HG03064 (cell line): ENCODE measurements around the gene AARS2.

Experiments used
- ATAC-seq: cut with Tn5 transposase; IDR thresholded peaks from one replicate; pipeline ENCODE4 v1.9.1; 2021; ENCODE audit warnings: low read depth; ENCODE audit not compliant: unreplicated experiment

AARS2 gene

DNA sequence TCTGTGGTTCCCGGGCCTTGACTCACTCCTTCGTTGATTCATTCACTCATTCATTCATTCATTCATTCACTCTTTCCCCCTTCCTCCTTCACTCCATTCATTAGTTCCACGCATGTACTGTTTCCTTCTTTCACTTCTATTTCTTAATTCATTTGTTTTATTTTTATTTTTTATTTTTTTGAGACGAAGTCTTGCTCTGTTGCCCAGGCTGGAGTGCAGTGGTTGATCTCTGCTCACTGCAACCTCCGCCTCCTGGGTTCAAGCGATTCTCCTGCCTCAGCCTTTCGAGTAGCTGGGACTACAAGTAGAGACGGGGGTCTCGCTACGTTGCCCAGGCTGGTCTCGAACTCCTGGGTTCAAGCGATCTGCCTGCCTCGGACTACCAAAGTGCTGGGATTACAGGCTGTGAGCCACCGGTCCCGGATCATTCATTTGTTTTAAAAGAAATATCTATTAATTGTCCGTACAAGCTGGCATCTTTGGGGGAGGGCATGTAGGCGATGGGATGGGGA, 47.4 kb downstream of the AARS2 start:
- no peak for ATAC-seq

DNA sequence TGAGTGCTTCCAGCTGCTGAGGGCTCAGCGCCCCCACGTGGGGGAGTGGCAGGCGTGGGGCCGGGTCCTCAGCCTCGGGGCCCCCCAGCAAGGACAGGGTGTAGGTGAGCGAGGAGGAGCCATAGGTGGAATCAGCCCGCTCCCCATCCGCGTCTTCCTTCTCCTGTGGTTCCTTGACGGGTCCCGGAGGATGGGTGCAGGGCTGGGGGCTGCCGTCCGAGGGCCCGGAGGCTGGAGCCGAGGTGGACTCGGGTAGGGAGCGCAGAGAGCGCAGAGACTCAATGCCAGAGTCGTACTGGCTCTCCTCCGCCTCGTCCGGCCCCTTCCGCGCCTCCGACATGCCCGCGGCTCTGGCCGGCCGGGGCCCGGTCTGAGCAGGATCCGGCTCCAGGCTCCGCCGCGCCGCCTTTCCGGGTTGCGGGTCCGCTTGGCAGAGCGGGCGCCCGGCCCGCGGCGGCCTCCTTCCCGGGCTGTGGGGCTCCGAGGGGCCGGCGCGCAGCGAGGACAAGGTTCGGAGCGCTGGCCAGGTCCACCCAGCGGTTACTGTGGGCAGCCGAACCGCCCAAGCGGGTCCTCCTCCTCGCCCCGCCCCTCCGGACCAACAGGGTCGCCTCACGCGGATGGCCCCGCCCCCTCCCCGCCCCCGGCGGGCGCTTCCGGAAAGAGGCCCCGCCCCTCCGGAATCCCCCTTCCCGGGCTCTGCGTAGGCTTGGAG, 48.0 kb downstream of the AARS2 start, which contains the start of gene NFKBIE:
TSS of gene NFKBIE (minus strand) at position 545 of the 715 bp plus-strand sequence. CDS start at position 340, 205 bp downstream.
- ATAC-seq: peak; percentile 35

DNA sequence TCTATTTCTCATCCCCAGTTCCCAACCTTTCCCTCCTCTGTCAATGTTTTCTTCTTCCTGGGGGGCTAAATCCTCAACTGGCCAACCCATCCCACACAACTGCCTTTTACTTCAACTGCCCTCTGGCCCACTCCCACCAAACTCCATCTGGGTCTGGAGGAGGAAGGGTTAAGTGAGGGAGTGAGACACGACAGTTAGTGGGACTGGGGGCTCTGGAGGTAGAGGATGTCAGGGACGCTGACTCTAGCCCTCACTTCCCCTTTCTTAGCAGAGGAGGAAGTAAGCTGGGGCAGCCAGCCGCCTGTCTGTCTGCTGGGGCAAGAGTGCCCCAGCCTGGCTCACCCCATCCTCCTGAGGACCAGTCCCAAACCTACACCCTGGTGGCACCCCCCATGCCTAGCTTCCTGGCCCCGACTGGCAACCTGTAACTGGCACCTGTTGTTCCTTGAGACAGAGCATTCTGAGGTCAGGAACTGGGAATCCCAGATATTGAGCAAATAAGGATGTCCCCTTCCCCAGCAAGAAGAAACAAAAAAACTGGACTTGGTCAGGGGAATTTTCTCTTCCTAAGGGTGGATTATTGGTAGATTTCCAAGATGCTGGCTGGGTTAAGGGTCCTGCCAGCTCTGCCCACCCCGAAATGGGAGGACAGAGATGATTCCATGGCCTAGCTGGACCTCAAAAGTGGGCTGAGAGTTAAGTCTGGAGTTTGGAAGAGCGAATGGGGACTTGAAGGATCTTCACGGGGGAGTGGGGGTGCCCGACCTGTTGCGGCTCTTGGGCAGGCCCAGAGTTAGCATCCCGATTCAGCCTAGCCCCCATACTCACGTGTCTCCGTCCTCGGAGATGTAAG, 48.8 kb downstream of the AARS2 start:
- ATAC-seq: no peak

DNA sequence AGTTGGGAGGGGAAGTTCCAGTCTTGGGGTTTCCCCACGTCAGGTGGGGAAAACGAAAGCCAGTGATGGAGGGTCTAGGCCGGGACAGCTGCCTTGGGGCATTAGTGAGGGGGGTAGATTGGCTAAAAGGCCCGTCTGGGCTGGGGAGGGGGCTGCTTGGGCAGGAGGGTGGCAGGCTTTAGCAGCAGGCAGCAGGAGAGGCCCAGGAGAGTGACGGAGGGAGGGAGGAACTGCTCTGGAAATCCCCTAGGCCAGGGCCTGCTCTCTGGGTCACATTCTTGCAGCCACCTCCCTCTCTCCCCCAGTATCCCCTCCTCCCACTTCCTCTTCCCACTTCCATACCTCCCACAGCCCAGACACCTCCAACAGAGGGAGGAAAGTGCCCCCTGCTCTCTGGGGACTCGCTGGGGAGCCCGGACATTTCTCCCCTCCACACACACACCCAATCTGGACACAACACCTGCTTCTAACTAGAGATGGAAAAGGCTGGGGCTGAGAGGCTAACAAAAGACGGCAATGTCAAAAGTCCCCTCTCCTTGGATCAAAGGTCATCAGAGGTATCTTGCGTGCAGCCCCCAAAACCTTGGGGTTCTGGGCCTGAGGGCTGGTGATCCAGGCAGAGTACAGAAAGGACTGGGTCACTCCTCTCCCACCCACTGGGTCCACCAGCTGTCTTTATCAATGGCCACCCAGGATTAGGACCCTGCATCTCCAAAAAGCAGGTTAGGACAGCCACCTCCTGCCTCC, 49.6 kb downstream of the AARS2 start:
- ATAC-seq: no peak

DNA sequence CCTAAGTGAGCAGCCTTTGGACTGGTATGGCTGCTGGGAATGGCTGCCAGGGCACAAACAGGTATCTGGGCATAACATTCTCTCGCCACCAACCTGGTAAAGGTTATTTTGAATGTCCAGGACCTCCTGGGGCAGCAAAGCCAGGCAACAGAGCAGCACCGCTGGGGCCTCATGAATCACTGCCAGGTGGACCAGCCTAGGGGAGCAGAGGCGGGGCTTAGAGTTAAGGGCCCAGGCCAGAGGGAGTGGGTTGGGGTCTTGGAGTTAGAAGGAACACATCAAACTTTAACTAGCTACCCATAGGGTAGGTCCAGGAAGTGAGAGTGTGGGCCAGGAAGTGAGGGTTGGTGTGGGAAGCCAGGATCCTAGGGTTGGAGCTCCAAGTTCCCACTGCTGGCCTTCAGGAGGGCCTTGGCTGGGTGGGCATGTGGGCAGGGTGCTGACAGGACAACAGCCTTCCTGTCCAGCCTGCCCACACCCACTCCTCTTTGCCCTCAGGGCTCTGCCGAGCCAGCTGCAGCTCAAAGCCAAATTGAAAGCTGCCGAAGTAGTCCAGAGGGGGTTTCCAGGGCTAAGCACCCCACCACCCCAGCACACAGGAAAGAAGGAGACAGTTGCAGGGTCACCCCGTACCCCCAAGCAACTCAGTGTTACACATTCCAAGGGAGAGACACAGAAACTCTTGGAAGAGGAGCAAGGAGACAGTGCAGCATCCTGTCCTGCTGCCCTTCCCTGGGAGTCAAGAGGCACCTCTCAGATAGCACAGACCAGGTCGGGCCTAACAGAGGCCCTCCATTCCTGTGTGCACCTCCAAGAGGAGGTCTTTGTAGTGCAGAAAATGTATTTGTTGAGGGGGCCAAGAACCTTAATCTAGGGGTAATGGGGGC, 50.4 kb downstream of the AARS2 start:
- ATAC-seq: no peak

DNA sequence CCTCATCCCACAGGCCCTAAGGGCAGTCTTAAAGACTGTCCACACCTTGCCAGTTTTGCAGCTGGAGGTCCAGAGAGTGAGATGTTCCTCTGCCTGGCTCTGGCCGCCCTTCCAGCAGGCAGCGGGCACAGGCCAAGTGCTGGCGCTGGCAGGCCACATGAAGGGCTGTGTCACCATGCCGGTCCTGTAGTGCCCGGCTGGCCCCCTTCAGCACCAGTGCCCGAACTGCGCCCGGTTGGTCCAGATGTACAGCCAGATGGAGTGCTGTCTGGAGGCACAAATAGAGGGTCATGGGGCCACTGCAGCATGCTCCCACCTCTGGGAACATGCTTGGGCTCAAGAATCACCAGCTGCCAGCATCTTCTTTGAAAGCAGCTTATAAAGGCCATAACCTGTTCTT, 51.6 kb downstream of the AARS2 start:
- no peak for ATAC-seq

DNA sequence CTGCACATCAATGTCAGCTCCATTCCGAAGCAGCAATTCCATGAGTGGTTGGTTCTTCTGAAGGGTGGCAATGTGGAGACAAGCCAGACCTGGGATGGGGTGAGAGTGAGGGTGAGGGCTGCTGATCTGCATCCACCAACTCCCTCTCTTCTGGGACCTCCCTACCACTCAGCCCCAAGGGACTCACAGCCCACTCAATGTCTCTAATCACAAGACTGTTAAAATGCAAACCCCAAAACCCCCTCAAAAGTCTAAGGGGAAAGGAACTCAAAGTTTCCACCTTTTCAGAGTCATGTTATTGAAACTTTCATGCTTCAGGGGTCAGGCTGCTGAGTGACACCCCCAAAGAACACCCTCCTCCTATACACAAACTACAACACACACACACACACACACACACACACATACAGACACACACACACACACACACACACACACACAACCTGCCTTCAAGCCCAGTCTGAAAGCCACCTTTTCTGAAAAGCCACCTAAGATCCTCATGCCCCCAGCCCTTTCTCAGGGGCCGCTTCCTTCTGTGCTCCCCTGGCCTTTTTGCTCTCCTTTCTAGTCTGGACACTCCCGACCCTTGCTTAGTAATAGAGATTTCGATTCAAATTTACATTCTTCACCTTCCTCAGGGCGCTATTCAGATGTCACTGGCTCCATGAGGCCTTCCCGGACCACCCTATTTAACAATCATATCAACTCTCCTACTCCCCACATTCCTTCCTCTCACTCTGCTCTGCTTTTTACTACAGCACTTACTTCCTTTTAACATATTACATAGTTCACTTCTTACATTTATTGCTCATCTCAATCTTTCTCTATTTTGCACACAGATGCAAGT, 52.5 kb downstream of the AARS2 start:
- ATAC-seq: no peak

DNA sequence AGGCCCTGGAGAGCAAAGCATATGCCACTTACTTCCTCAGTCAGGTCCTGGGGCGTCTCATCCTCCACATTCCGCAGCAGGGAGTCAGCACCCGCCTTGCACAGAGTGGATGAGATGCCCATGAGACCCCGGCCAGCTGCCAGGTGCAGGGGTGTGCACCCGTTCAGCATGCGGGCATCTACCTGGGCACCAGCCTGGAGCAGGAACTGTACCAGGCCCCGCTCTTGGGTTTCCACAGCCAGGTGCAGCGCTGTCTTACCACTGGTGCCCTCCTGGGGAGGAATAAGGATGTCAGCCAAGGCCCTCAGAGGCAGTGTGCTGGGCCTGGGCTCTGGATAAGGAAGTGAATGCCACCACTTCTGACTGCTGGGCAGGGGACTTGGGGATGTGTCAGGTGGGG, 53.1 kb downstream of the AARS2 start:
- no peak for ATAC-seq

DNA sequence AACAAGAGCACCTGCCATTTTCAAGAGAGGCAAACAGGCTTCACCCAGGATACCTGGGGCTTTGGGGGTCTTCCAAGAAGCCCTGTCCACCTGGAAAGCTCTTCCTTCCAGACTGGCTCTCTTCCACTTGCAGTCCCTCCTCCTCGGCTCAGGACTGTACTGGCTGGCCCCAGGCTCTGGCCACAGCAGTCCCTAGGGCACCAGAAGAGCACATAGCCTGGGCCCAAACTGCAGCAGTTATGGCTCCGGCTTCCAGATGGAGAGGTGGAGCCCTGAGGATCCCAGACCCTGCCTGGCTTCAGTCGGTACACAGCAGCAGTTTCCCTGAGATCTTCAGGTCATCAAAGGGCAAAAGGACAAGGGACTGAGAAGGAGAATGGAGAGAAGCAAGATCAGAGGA, 54.2 kb downstream of the AARS2 start:
- no peak for ATAC-seq

DNA sequence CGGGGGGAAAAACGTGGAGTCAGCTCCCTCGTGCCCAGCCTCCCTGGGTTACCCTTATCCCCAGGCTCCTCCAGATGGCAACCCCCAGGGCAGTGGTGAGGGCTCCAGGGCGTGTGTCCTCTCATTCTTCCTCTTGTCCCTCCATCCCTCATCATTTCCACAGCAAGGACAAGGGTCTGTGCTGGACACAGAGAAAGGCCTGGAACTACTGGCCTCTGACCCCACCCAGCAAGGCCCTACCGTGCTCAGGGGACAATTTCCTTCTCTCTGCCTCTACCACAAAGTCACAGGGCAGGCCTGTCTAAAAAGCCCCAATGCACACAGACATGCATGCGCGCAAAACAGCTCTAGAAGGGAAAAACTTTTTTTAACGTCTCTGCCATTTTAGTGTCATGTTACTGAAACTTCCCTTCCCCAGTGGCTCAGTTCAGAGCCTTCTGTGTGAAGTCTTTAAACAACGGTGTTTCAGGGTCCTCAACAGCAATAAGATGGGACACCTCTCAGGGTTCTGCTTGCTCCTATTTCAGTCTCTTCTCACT, 54.8 kb downstream of the AARS2 start:
- ATAC-seq: no peak

DNA sequence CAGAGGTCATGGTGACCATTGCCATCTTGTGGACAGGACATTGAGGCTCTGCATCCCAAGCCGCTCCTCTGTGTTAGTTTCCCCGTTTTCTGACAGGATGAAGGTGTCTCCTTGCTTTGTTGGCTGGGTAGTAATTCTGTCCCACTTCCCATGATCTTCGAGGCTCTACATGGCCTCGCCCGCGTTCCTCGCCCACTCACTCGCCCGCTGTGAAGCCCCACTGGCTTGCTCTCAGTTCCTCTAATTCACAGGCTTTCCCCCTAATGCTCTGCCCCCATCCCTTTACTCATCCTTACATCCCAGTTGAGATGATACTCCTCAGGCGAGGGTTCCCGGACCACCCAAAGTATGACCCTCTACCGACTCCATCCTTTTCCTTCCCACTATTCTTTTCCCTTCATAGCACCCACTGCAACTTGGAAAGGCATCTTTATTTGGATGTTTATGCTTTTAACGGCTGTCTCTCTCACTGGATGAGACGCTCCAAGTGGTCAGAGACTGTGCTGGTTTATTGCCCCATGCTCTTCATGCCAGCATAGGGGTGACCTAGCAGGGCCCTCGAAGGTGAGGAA, 55.3 kb downstream of the AARS2 start:
- ATAC-seq: no peak

DNA sequence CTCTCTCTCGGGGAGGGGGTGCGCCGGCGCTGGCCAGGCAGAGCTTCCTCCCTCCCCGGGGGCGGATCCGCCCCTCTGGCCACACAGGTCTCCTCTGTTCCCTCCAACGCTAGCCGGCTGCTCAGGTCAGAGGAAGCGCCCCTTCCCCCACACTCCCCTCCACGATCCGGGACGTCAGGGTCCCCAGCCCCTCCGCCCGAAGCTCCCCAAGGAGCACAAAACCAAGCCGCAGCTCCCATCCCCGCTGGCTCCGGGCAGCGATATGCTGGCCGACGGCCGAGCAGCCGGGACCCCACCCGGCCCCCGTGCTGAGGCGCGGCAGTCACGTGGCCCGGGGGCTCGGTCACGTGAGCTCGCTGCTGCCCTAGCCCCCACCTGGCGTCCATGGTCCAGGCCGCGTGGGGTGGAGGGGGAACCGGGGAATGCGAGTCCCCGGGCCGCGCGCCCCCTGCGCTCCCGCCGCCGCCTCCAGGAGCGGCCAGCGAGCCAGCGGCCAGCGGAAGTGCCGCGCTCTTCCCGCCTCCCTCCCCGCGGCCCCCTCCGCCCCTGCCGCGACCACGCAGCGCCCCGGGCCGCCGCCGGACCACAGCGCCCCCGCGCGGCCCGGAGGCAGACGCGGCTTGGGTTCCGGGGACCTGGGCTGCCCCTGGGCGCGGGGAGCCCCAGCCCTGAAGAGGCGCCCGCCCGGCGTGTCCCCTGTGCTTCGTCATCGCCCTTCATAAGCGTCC, 56.0 kb downstream of the AARS2 start, which contains the start of gene SLC35B2:
TSS of gene SLC35B2 (minus strand) at position 504 of the 728 bp plus-strand sequence. CDS start at position 386, 118 bp downstream.
- no peak for ATAC-seq

DNA sequence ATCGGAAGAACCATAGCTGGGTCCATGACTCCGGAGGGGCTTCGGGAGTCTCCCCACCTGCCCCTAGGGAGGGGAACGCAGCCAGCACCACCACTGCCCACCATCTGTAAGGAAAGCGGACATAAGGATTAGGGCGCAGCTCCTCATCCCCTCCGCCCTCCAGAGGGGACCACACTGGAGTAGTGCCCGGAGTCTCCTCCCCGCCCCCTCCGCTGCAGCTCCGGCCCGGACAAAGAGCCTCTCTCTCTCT, 56.4 kb downstream of the AARS2 start:
- ATAC-seq: no peak

DNA sequence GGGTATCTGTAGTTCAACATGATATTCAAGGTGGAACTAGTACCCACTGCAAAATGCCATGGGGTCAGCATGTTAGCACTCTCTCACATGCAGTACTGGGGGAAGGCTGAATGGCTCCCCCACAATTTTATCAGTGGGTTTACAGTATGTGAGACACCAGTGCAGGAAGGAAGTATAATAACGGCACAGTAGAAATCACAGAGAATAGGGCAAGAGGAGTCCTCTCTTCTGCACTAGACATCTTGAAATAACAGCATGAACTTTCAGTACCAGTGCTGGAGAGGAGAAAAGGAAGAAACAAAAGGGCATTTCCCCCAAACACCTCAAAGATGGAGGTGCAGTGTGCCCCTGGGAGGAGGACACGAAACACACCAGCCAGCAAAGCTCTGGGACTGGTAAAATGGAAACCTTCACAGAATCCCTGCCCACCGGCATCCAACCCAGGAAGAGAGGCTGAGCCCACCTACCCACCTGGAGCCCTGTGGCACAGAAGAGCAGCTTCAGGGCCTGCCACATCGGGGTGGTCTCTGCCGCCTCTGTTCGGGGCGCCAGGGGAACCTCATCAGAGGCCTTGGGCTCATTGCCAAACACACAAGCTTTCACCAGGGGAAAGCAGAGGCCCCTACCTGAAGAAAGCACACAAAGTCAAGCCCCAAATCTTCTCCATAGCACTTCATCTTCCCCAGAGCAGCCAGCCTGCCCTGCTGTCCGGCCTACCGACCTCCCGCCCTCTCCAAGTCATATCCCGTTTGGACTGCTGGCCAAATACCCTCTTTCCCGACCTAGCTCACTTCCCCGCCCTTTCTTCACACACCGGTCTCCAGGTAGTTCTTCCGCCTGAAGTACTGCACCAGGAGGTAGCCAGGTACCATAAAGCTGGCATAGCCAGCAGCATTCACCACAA, 57.0 kb downstream of the AARS2 start:
- ATAC-seq: no peak

DNA sequence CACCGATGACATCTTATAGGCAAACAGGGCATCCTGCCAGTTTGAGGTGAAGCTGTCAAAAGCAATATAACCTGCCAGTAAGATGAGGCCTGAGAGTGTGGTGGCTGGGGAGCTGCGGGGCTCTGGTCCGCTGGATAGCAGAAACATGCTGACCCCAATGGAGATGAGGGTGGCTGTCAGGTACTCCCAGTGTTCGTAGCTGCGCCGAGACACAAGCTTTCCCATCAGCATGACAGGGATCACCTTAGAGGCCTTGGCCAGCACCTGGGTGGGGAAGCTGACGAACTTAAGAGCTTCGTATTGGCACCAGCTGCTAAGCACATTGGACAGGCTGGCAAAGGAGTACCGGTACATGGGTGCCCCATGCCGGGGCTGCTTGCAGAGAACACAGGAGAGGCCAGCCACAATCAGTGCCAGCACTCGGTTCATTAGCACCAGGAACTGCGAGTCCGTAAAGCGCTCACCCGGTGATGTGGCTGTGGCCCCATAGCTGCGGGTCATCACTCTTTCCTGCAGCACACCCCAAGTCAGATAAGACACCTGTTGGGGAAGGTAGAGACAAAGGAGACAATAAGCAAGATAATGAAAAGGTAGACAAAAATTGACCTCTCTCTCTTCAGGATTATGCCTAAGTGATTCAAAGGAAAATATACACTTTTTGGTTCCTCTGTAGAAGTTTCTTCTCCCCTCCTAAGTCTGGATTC, 57.9 kb downstream of the AARS2 start:
- no peak for ATAC-seq
